Nephron (organoid): ENCODE measurements around the gene NPPB.

Experiments
- H3K27ac Mint-ChIP-seq, 3 experiments: 2 replicates each; pipeline ENCODE4 v1.8.0; 2020; ENCODE audit warnings: mixed read lengths in 3 of 3, mild to moderate bottlenecking in 2 of 3, moderate library complexity in 1 of 3
- H3K27me3 Mint-ChIP-seq: 2 replicates; pipeline ENCODE4 v1.8.0; 2021; ENCODE audit warnings: low read depth, mild to moderate bottlenecking, moderate library complexity, mixed read lengths
- H3K36me3 Mint-ChIP-seq: 2 replicates; pipeline ENCODE4 v1.8.0; 2020; ENCODE audit warnings: low read depth, mixed read lengths
- H3K4me1 Mint-ChIP-seq: 2 replicates; pipeline ENCODE4 v1.8.0; 2020; ENCODE audit warnings: mixed read lengths
- H3K4me3 Mint-ChIP-seq, 3 experiments: 2 replicates each; pipeline ENCODE4 v1.8.0; 2020; ENCODE audit warnings: mild to moderate bottlenecking in 3 of 3, mixed read lengths in 3 of 3, moderate library complexity in 2 of 3
- H3K9me3 Mint-ChIP-seq: 2 replicates; pipeline ENCODE4 v1.8.0; 2020; ENCODE audit warnings: mixed read lengths
- CTCF ChIP-seq, 3 experiments: fragments of 200-600 bp; sonication (generic); IDR thresholded peaks; one replicate each; pipeline ENCODE4 v1.5.0; 2021; ENCODE audit warnings: antibody characterized with exemption in 3 of 3; ENCODE audit not compliant: unreplicated experiment in 3 of 3

The NPPB gene

GRCh38 chr1:11813021-11813420 is 45.7 kb downstream of the NPPB start:
- H3K9me3 Mint-ChIP-seq, result no peaks in the 10 kb centered on the region
- no peak overlapping the region for H3K4me3 Mint-ChIP-seq
- no peak for TF ChIP-seq CTCF (IDR thresholded peaks at IDR 0.05; ENCODE audit: unreplicated experiment in 3 of 3)
- H3K27me3 Mint-ChIP-seq, result no peaks in the 10 kb centered on the region
- H3K27ac Mint-ChIP-seq, result no peak overlapping the region
- H3K4me1 Mint-ChIP-seq, result peaks cover 8% of the 10 kb centered on the region
- H3K36me3 Mint-ChIP-seq, result peaks cover 60% of the 10 kb centered on the region
